NOMO-1 treated with dmso at 0.1 percent for 144 hours (cell line): ENCODE measurements around the gene CDC42BPG.

Experiments used
- DNase-seq: peaks from one replicate; lab custom pipeline; 2025; ENCODE audit not compliant: unreplicated experiment; lab: John Stamatoyannopoulos, UW

CDC42BPG gene

GRCh38 chr11:64804346-64805210 lies 39.9 kb downstream of the CDC42BPG start:
- no peak for DNase-seq

- no peak for DNase-seq
Measured at GRCh38 chr11:64803846-64804345, 40.6 kb downstream of the CDC42BPG start.

- peak; percentile 62 for DNase-seq
Measured at GRCh38 chr11:64803158-64803845, 41.2 kb downstream of the CDC42BPG start, which contains the start of gene MAP4K2. Gene MAP4K2 (minus strand): TSS chr11:64803214. CDS start chr11:64803149, 65 bp downstream.

GRCh38 chr11:64802370-64803157 lies 41.9 kb downstream of the CDC42BPG start:
- no peak for DNase-seq

- no peak for DNase-seq
Measured at GRCh38 chr11:64801561-64802369, 42.7 kb downstream of the CDC42BPG start.

- DNase-seq, result no peak
Measured at GRCh38 chr11:64801158-64801464, 43.3 kb downstream of the CDC42BPG start.

GRCh38 chr11:64800303-64801157 lies 43.9 kb downstream of the CDC42BPG start:
- DNase-seq, result no peak

GRCh38 chr11:64799623-64800302 lies 44.7 kb downstream of the CDC42BPG start:
- DNase-seq, result no peak

GRCh38 chr11:64799256-64799622 lies 45.2 kb downstream of the CDC42BPG start:
- no peak for DNase-seq

- DNase-seq, result no peak
Measured at GRCh38 chr11:64796757-64797541, 47.5 kb downstream of the CDC42BPG start.

GRCh38 chr11:64796047-64796756 lies 48.3 kb downstream of the CDC42BPG start:
- no peak for DNase-seq

- DNase-seq, result no peak
Measured at GRCh38 chr11:64794526-64794925, 49.9 kb downstream of the CDC42BPG start.

GRCh38 chr11:64793271-64794160 lies 50.9 kb downstream of the CDC42BPG start:
- DNase-seq, result no peak

- DNase-seq, result no peak
Measured at GRCh38 chr11:64792482-64792881, 52.0 kb downstream of the CDC42BPG start.

GRCh38 chr11:64791781-64792291 lies 52.6 kb downstream of the CDC42BPG start:
- no peak for DNase-seq
